HG02884 (cell line): ENCODE measurements around the gene DGKB.

Experiments
- ATAC-seq: cut with Tn5 transposase; IDR thresholded peaks from one replicate; pipeline ENCODE4 v1.9.1; 2021; ENCODE audit warnings: mild to moderate bottlenecking, moderate library complexity; ENCODE audit not compliant: unreplicated experiment

Gene DGKB

DNA sequence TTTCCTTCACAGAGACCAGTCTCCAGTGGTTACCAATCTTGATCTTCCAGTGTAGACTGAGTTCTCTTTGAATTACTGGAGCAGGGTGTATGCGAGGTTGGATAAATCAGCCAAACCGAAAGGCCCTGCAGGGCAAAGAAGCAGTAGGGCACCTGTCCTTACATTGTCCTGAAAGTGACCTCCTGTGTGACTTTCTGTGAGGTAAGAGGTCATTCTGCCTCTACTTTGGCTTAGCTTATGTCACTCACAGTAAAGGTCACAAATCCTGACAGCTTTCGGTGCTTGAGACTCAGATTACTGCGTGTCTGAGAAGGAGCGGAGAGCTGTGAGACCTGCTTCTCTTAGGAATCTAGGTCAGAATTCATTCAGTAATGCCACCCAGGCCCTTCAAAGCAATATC lies 660.4 kb downstream of the DGKB start:
- no peak for ATAC-seq

DNA sequence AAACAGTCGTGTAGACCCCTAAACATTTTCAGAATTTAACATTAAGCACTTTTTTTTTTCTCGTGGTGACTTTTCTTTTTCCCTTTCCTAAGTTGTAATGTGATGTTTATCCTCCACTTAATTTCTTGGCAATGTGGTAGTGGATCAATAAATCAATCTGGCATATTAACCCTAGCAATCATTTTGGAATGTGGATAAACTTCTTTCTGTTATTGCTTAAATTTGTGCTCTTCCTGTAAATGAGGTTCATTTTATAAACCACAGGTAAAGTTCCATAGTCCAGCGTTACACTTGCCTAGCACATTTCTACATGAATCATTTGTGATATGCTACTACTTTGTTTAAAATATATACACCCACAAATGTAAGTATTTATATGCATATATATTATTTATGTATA lies 665.7 kb downstream of the DGKB start:
- no peak for ATAC-seq

DNA sequence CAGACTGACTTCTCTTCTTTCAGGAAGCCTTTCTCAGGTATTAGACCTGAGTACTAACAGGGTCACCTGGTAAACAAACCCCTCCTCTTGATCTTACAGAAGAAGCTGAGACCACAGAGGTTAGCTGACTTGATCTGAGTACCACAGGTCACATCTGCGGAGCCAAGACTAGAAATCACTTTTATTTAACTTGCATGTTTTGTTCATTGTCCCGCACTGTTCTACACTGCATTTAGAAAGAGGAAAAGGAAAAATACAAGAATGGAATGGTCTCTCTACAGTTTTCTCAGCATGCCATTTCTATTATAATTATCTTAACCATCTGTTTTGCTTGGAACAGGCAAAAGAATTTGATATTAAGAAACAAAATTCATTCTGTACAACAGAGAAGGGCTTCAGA lies 667.5 kb downstream of the DGKB start:
- ATAC-seq = no peak

DNA sequence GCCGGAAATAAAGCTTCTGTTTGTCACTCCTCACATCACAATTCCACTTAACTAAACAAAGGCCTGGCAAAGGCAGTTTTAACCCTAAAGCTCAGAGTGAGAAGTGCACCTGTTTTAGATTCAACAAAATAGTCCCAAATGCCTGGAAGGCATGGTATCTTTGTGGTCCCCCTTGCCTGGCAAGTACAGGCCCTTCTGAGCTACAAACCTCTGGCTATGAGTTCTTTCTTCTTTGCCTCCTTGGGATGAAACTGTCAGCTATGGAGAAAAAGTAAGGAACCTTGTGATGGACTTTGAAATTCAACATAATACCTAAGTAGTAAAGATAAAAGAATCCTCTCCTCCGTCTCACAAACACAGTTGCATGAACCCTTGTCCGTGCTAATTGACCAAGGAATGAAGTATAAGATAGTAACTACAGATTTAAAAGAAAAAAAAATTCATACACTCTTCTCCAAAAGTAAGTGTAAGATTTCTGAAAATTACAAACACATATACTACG lies 668.6 kb downstream of the DGKB start:
- ATAC-seq = no peak

DNA sequence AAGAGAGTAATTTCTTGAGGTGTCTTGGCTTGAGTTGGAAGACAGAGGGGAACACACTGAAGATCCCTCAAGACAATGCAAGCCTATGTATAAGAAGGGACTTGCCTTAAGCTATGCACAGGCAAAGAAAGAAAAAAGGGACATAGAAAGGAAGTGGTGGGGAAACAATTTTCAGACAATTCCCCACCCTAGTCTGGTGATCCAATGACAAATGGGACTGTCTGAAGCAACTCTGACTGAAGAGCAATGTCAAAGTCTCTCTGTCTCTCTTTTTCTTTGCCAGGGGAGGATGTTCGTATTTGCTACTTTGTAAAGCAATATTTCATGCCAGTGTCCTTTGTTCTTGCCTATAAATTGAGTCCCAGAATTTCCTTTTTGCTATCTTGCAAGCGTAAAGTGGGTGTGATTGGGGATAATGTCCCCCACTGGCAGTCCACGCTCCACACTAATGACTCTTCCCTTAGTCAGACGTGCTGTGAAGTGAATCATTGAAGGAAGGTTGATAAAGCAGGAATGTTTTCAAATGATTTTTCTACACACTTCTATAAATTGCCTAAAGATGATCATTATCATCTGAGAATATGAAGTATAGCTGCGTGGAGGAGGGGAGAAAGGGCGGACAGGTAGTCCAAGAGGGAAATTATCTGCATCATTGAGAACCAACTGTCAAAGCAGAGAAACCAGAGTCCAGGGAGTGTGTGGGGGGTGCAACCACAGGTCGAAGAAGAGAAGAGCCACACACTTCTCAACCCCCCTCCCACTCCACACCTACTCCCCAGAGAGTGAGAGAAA lies 669.3 kb downstream of the DGKB start:
- no peak for ATAC-seq

DNA sequence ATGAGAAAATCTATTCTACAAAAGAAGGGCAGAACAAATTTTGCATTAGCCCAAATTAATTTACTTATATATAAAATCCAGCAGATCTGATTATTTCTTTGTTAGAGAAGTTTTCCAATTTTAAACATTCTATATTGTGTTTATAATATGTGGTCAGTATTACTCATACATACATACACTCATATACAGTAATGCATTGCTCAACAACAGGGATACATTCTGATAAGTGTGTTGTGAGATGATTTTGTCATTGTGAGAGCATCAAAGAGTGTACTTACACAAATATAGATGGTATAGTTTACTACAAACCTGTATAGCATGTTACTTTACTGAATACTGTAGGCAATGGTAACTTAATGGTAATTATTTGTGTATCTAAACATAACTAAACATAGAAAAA lies 673.5 kb downstream of the DGKB start:
- ATAC-seq = no peak

DNA sequence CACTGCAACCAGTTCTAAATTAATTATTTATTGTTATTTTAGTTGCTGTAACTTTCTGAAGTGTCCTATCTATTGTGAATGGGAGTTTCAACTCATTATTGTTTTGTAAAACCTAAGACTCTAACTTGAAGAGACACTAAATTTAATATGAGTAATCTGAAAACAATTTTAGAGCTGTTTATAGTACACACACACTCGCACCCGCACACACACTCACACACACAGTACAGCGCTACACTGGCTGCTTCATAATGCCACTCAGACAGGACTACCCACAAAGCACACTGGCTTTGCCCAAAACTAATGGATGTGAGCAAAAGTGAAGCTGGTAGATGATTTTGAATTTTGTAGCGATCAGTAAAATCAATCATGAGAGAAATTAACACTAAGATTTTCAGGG lies 674.2 kb downstream of the DGKB start:
- no peak for ATAC-seq

DNA sequence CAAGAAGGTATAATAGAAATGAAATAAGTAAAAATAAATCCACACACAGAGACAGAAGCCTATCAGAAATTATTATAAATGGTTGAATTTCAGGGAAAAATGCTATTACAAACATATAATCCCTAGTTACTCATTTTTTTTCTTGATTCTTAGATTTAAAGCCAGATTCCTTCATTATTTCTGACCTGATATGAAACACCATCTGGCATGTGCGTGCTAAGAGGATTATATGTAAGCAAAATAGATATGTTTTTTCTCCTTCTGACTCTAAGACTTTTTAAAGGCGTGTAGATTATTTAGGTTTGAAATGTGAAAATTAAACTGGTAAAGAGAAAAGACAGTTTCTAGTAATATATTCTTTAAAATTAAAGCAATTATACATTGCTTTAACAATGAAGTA lies 676.4 kb downstream of the DGKB start:
- ATAC-seq = no peak

DNA sequence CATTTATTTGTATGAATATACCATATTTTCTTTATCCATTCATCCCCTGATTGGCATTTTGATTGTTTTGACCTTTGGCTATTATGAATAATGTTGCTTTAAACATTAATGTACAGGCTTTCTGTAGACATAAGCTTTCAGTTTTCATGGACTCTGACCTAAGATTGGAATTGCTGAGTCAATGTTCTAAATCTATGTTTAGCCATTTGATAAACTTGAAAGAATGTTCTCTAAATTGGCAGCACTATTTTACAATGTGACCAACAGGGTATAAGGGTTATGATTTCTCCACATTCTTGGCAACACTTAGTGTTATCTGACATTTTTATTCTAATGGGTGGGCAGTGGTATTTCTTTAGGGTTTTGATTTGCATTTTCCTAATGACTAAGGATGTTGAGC lies 683.4 kb downstream of the DGKB start:
- no peak for ATAC-seq

DNA sequence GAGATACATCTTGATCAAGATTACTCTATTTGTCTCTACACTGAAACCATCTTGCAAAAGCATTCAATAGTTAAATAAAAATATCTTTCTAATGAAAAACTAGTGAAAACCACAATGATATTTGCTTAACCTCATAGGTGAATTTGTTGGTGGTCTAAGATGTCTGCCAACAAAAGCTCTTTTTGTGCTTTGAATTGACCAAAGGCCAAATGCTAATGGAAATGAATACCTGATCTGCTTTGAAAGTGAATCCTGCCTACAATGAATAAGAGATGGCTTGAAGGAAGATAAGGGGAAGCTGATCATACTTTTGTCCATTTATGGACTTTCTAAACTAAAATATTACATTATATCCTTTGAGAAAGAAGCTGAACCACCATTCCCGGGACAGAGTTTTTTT lies 684.2 kb downstream of the DGKB start:
- ATAC-seq = no peak

DNA sequence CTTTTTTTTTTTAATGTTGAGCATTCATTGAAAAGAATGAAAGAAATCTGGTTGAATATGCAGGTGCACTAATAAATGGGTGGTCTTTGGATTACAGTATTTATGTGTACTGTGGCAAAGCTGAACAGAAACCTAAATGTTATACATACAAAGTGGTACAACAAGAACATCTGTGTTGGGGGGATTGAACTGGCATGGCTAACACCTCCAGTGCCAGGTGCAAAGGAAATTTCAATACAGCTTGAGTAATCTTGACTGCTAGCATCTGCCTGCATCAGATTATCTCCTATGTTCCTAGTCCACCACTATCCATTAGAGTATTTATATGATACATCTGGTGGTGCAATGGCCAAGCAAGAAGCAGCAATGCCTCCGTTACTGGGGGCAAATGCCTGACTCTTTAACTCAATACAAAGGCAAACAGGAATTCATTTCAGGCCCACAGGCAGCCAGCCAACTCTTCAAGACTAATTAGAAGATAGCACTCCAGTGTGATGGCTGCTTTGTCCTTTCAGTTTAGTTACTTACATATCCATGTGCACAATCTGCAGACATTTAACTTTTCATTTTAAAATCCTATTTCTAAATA lies 692.6 kb downstream of the DGKB start:
- ATAC-seq = no peak

DNA sequence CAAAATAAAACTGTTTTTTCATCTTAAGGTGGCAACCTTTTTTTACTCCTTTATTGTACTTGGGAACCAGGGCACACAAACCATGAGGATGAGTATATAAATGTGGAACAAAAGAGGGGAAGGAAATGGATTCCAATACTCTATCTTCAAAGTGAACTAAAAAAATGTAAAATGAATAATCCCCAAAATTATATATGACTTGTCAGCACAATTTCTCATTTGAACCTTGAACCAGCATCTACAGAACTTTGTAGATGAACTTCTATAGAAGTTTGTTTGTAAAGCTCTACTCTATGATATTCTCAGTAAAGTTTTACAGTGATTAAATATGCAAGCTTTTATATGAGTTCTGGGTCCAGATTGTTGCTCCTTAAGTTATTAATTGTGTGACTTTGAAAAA lies 694.8 kb downstream of the DGKB start:
- ATAC-seq = no peak

DNA sequence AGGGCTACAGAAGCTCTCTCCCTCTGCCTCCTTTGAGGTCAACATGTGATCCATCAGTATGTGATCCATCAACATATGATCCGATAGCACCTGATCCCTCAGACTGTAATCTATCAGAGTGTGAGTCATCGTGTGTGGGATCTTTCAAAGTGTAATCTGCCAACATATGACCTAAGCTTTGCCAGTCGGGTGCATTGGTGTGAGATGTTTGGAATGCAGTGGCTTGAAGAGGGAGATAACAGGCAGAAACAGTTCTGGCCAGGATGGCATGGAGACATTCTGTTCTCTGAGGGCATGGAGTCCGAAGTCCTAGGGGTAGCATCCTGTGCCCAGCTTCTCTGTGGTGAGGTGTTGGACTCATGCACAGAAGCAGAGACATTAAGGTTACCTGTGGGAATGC lies 695.4 kb downstream of the DGKB start:
- ATAC-seq = no peak

DNA sequence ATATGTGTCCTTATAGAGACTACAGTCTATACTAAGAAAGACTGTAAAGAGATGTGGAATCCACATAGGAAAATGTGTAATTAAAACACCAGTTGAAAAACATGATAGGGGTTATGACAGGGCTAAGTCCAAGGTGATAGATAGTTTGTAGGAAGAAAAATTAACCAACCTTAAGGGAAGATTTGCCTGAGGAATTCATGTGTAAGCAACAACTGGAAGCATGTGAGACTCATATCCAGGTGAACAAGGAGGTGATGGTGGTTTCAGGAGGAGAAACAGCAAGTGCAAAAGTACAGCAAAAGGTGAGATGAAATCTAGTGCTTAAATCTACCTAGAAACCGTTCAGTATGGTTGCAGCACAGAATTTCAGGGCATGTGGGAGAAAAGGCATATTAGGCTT lies 696.4 kb downstream of the DGKB start:
- ATAC-seq = no peak

DNA sequence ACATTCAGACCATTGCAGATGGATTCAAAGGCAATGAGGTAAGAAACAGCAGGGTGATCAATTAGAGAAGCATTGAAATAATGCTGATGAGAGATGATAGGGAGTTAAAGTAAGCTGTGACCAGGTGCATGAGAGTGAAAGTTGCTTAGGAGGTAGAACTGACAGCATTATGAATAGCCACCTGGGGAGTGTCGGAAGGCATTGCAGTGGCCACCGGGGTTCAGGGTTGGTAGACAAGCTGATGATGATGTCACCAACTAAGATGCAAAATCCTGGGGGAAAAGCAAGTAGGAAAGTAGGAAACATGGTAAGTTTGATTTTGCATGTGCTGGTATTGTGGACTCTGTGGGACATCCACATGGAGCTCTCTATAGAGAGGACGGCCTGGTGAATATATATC lies 701.2 kb downstream of the DGKB start:
- ATAC-seq = no peak

DNA sequence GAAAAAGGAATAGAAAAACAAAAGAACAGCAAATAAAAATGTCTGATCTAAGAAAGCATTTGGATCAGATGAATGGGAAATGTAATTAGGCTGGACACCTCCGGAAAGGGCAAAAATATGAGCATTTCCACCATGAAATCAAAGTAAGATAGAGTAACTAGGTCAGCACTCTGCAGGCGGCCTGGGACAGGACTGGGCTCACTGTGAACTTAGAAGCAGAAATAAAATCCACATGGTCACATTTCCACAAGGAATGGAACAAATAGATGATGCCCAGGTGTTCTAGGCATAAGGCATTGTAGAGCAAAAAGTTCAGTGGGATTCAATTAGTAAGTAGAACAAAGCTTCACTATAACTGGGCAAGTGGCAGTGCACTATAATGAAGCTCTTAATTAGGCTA lies 703.2 kb downstream of the DGKB start:
- ATAC-seq = no peak

DNA sequence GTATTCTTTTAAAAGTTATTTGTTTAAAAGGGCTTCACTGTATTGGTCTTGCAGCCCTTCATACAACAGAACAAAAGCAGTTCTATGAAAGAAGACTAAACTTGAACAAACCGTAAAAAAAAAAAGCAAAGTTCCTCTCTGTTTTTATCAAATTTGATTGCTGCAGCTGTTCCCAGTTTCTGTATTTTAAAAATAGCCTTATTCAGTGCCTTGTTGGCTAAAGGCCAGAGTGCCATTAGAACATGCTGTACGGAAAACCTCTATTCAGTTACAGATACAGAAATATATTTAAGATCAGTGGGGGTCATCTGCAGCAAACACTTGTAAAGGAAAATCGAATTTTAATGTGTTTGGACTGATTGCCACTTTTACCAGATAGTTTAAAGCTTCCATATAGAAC lies 705.3 kb downstream of the DGKB start:
- ATAC-seq = no peak

DNA sequence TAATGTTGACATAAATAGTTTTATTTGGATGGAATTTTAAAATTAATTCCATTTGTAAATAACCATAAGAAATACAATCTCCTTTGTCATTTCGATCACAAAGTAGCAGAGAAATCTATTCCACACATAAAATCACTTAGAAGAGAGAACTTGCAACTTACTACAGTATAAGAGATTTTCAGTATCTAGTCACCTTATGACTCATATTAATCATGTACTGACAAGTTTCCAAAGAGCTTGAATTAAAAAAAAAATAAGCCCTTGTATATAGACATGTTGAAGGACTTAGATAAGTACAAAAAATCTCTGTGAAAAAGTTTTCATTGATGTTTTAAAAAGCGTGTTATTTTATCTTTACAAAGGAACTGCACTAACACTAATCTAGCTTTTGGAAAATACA lies 706.0 kb downstream of the DGKB start:
- ATAC-seq = no peak

DNA sequence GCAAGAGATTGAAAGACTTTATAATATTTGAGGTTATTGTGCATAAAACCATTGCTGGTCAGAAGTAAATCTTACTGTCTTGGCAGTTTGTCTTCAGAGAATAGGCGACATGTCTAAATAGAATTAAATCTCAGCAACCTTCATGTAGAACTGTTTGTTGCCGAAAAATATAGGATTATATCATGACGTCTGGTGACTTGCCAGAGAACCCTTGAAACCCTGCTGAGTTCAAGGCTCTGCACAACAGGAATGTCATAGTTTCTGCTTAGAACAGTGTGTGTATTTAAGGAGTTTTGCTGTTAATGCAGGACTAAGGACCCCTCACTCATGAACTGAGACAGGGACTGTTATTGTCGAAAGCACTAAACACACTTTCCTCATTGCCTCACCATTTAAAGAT lies 706.7 kb downstream of the DGKB start:
- ATAC-seq = no peak

DNA sequence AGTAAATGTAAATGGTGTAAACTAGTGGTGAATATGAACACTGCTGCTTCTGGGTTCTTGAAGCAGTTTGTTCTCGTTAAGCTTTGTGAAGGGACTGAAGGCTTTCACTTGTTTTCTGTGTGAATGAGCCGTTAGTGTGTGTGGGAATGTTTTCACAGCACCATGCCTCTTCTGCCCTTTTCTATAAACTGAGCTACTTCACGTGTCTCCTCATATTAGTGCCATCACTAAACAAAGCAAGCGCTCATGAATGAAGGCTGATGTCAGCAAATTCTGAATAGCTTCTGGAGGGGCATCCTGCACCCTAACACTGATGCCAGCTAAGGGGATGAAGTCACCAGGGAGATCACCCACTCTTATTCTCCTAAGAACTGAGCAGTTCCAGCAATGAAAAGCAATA lies 707.5 kb downstream of the DGKB start:
- ATAC-seq = no peak

DNA sequence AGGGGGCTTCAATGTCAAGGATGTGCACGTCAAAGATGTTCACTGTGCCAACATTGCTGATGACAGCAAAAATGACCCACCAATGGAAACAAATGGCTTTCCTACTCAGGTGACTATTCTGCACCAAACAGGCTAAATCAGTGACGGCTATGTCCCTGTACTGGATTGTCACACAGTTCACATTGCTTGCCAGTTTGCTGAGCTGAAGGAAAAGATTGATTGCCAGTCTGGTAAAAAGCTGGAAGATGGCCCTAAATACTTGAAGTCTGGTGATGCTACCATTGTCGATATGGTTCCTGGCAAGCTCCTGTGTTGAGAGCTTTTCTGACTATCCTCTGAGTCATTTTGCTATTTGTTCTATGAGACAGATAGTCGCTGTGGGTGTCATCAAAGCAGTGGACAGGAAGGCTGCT lies 710.9 kb downstream of the DGKB start:
- ATAC-seq = no peak

DNA sequence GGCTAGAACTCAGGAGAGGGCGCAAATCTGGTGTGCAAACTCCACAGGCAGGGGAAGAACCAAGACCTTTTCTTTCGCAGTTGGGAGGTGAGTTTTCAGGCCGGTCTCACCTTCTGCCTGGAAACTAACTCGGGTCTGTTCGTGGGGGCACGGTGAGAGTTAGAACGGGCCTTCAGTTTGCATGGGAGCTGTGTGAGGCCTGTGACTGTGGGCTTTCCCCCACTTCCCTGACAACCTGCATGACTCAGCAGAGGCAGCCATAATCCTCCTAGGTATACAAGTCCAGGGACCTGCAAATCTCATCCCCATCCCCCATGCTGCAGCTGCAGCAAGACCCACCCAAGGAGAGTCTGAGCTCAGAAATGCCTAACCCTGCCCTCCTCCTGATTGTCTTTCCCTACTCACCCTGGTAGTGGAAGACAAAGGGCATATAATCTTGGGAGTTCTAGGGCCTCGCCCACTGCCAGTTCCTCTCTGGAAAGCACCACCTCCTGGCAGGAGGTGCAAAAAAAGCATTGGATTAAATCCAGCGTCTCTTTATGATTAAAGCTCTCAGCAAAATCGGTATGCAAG lies 718.2 kb downstream of the DGKB start:
- ATAC-seq = no peak
